Activated CD4-positive, CD25-positive, alpha-beta regulatory T cell treated with anti-CD3 and anti-CD28 coated beads, Interleukin-2, amount 50 U/mL, for 24 hours (primary cell): ENCODE data around the gene SVEP1.

Experiments used
- ATAC-seq, 2 donors: fragments of 150-1000 bp; cut with Tn5 transposase; one replicate each; pipeline ENCODE4 v1.10.0; 2021; ENCODE audit warnings: mild to moderate bottlenecking in 1 of 2, moderate library complexity in 1 of 2

Gene SVEP1

DNA sequence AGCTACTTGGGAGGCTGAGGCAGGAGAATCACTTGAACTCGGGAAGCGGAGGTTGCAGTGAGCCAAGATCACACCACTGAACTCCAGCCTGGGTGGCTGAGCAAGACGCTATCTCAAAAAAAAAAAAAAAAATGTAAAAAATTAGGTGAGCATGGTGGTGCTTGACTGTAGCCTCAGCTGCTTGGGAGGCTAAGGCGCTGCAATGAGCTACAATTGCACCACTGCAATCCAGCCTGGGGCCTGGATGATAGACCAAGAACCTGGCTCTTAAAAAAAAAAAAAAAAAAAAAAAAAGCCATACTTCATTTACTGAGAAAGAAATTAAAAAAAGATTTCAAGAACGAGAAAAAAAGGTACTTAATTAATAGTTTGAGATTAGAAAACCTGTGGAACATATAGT lies 62.1 kb downstream of the SVEP1 start:
- no peak for ATAC-seq

DNA sequence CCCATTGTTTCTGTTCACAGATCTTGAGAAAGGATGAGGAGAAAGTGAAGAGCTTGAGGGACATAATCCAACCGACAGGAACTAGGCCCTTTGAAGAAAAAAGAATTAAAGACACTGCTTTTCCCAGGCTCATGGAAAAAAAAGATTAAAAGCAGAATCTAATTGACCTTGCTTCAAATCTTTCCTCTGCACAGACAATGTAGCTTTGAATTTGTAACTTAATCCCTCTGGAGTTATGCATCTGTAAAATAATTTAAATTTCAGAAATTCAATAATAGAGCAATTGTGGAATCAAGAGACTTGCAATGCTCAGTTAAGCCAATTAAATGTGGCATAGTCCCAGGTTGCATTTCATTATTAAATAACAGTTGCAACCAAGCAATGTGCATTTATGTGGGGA lies 64.6 kb downstream of the SVEP1 start:
- no peak for ATAC-seq

DNA sequence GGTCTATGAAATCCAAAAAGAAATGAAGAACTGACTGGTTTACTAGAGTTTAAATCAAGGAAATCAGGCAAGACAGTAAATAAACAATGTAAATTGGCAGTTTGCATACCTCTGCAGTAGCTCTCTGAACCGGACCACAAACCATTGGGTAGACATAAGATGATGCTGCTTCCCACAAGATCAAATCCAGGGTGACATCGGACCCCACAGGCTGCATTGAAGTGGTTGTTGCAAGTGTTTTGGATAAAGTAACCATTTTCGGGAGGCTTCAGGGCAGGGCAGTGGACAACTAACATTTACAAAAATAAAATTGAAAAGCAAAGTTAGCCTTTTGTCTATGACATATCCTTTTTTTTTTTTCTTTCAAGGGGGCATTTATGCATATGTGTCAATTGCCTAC lies 66.7 kb downstream of the SVEP1 start:
- ATAC-seq: no peak

DNA sequence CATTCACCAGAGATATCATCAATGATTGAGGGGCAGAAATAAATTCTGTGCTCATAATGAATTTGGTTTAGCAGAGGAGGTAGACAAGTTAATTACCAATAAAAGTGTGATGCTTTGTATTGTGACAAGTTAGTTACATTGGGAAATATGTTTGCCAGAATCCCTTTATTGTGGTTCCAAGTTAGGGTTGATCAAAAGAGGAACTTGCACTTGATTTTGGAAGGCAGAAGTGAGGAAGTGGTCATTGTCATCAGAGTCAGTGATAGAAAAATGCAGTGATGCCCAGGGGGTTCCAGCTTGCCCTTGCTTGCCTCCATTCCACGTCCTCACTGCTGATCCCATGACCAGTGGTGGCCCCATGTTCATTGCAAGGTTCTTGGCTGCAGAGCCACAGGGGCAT lies 69.7 kb downstream of the SVEP1 start:
- ATAC-seq: no peak

DNA sequence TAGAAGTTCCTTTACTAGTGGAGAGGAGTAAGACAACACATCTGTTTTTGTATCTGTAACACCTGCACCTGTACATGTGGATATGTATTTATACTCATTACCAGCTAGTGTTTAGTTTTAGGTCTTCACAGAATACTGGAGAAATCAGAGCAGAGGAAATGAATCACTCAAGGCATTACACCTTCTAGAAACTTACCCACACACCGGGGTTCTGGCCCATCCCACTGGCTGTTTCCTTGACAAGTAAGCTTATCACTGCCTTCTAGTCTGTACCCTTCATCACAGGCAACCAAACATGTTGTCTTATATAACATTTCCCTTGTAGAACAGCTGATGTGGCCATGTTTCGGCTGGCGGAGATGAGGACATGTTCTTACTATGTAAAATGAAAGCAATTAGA lies 76.7 kb downstream of the SVEP1 start:
- ATAC-seq: no peak

DNA sequence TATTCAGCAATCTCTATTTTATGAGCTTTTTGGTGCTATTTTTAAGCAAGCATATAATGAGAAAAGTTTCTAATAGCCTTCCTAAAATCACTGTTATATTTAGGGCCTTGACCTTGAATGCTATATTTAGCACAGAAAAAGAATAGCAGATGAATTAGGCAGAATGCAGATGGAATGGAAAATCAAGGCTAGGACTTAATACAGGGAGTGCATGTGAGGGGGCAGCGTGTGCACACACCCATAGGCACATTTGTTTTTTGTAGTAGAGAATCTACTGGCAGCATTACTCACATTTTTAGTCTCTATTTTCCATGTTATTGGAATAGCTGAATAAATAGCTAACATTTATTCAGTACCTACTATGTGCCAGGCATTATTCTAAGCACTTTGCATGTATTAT lies 79.9 kb downstream of the SVEP1 start:
- ATAC-seq: no peak

DNA sequence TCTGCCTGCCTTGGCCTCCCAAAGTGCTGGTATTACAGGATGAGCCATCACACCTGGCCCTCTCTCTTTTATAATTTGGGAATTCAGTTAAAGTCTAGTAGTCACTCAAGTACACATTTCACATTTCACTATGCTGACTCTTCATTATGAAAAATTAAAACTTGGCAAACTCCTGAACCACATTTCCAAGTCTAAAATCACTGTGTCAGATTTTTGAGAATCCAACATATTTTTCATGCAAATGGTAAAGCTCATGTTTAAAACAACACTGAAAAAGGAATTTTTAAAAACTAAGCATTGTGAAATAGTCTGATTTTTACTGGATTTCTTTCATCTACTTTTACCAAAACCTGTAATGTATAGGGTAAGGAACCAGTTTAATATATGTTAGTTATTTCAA lies 92.3 kb downstream of the SVEP1 start:
- ATAC-seq: no peak

DNA sequence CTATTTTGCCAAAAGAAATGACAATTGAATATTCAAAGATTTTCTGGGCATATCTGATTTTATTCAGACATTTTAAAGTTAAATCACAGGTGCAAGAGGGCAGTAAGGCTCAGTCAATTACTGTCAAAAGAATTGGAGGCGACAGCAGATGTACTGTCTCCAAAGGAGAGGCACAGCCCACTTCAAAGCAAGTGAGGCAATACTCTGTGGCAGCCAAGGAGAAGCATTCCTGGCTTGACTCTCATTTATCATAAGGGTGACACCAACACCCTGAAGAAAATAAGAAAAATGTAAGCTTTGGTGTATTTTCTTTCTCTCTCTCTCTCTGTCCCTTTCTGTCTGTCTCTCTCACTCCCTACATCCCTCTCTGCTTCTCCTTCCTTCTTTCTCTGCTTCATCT lies 93.3 kb downstream of the SVEP1 start:
- no peak for ATAC-seq

DNA sequence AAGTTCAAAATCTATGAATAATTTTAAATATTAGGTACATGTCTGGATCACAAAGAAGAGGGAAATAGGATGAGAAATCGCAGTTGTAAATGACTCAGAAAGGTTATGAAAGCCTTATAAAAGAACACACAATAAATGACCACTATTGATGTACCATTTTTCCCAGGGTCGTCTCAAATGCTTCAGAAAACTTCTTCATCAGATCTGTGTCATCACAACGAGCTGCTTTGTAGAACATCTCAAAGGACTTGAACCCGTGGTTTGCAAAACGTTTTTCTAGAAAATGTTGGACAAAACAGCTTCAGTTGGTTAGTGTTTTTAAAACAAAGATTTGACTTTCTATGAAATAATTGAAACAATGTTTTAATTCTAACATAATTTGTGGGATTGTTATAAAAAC lies 100.1 kb downstream of the SVEP1 start:
- ATAC-seq: no peak

DNA sequence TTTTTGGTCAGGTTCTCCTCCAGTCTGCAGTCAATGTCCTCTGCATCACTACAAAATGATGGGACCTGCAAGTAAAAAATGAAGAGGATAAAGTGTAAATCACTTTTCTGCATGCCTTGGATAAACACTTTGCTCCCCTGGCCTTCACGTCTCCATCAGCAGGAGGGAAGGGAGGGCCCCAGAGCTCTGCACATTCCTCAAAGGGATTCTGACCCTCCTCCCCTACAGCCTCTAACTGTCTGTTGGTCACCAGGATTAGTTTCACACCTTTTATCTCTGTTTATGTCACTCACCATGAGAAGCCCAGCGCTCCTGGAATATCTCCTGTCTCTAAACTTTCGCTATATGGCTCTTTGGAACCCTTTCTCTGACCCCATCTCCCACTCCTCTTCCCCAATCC lies 103.3 kb downstream of the SVEP1 start:
- no peak for ATAC-seq

DNA sequence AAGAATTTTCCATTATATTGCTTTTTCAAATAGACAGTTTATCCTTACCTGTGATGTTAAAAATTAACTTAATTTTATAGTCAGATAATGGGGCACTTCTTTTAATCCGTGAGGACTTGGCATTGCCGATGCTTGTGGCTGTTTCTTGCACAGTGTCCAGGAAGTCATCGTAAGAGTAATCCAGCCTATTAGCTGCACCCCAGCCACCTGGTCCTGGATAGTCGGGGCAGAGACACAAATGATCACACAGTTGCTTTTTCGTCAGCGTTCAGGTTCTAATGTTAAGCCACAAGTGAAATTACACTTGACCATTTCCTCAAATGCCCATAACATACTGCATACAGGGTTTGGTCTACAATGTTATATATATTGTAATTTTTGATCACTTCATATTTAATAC lies 107.4 kb downstream of the SVEP1 start:
- no peak for ATAC-seq

DNA sequence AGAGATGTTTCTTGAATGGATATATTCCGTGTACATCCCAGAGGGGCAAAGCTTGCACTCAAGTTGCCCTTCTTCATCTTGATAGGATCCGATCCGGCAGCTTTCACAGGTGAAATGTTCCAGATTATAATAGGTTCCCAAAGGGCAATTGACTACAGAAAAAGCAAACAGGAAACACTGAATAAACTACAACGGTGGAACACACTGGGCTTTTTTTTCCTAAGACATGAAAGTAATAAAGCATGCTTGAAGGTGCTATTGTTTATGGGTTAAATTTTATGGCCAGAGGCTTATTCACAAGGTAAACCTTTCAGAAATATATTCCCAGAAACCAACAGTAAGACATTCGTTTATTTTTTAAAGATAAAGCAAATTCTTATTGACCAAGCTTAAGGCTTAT lies 110.6 kb downstream of the SVEP1 start:
- ATAC-seq: no peak

DNA sequence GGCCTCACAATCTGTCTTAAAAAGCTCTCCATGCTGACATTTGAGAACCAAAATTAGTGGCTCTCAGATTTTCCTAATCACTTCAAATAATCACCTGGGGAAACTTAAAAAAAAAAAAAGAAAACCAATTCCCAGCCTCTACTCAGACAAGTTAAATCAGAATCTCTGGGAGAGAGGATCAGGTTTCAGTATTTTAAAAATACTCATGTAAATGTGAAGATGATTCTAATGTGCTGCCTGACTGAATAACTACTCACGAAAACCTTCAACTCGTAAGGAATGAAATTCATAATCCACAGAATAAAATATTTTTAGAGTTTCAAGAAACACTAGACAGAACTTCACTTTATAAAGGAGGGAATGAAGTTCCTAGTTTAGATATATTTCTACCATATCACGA lies 114.4 kb downstream of the SVEP1 start:
- ATAC-seq: no peak

DNA sequence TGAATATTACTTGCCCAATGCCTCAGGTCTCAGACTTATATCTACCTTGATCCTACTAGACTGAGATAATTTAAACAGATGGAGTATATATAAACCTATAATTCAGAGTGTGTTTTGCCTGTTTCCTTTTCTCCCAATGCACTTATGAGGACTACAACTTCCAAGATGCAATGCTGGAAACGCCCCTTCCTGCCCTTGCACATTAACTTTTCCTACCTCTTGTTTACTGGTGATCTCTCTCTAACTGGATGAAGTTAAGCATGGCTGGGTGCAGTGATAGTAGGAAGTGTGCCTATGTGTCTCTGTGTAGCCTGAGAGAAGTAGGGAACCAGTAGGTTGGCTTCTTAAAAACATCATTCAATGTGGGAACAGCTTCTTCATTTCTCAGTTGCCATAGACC lies 115.2 kb downstream of the SVEP1 start:
- ATAC-seq: no peak

DNA sequence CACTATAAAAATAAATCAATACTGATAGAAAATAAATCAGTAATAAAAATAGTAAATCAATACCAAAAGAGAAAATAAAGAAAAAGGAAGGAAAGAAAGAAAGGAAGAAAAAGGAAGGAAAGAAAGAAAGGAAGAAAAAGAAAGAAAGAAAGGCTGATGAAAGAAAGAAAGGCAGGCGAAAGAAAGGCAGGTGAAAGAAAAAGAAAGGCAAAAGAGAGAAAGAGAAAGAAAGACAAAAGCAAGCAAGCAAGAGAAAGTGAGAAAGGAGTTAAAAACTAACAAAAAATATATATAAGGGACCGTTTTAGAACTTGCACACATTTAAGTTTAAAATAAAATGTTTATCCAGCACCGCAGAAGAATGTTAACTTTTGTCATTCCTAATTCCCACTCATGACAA lies 116.0 kb downstream of the SVEP1 start:
- no peak for ATAC-seq

DNA sequence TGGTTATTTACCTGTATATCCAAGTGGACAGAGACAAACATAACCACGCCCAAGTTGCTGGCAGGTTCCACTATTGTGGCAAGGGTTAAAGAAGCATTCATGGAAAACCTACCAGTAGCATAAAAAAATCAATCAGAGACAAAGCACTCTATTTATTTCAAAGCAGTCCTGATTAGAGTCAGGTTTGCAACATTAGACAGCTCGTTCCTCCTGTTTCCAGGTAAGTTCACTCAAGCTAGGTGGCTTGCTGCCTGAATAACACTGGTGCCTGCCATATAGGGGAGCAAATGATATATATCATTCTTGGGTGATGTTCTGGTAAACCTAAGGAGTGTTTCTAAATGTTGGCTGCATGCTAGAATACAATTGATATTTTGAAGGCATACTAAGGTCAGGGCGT lies 122.3 kb downstream of the SVEP1 start:
- ATAC-seq: no peak

DNA sequence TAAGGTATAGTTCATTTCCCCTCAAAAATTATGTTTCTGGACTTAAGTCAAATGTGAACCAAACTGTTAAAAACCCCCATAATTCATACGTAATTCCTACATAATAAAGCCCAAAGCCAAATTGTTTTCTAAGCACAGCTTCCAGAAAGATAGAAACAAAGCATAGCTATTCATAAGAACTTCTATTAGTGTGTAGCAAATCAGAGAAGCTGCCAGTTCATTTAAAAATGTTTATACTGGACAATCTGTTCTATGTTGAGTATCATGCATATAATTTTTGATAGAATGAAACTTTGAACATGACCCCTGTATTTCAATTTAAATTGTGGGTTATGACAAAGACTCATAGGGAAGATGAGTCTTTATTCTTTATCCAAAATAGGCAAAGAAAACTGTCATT lies 122.9 kb downstream of the SVEP1 start:
- no peak for ATAC-seq

DNA sequence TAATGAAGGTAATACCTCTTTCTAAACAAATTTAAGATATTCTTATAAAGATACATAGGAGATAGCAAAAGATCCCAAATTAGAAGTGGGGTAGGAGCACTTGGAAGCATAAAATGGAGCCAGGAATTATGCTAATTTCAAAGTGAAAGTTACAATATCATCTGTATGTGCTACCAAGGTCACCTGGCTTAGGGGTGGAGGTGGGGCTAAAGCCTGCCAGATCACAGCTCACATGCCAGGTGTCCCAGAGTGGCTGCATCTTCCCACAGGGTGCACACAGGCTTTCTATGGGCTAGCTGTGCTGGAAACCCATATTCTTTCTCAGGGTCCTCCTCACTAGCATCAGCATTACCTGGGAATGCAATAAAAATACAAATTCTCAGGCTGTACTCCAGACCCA lies 123.7 kb downstream of the SVEP1 start:
- ATAC-seq: no peak

DNA sequence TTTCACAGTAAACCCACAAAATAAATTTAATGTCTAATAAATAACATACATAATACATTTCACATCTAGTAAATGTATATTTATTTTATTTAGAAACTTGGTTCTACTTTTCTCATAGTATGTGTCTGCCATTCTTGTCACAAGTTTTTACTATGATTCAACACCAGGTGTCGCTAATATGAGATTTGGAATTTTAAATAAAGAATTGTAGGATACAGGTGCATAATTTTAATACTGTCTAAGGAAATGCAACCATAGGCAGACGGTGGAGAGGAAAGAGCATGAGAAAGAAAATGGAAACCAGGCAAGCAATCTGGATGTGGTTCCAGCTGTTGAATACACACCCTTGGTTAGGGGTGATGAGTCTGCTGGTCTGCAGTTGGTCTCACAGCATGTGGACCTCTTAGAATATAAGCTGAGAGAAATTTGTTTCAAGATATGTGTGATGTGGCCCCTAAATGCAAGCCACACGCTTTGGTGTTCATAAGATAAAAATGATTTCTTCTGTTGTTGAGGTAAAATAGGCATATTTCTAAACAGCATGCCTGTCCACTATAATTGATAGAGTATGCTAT lies 127.2 kb downstream of the SVEP1 start:
- no peak for ATAC-seq

DNA sequence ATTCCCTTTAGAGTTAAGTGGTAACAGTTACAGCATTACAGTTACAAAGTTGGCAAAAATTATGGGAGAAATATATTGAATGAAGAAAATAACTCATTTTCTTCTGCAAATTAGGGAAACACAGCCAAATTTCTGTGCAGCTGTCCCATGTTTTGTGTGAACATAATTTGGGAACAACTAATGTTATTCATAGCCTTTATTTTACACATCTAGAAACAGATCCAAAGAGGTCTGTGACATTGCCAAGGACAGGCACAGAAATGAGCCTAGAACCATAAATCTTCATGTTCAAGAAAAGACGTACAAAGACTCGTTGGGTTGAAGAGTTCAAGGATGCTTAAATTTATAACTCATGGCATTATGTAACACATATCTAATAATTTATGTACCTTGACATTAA lies 127.8 kb downstream of the SVEP1 start:
- ATAC-seq: no peak

DNA sequence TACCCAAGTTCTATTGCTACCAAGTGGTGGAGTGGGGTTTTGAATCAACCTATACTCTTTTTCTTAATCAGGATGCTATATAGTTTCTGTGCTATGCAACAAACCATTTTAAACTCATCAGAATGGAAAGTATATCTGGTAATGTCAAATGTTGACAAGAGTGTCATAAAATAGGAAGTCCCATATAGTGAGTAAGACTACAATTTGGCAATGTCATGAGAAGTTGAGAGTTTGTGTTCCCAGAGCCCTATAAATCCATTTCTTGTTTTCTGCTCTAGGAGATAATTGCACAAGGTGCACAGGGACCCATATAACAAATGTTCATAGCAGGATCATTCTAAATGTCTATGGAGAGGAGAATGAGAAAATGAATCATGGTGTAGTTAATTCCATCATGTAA lies 132.1 kb downstream of the SVEP1 start:
- ATAC-seq: no peak

DNA sequence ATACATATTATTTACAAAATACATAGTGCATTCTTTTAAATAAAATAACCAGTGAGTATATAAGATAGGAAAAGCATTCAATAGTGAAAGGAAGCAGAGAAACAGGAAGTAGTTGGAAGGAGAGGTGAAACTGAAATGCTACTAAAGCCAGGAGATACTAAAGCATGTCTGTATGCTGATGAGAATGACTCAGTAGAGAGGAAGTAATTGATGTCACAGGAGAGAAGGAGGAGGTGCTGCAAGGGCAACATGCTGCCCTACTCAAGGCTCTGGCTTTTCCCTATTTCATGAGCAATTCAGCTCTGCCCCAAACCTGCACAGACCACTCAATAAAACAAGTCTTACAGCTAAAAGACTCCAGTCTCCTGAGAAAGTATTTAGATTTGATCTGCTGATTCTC lies 133.4 kb downstream of the SVEP1 start:
- no peak for ATAC-seq

DNA sequence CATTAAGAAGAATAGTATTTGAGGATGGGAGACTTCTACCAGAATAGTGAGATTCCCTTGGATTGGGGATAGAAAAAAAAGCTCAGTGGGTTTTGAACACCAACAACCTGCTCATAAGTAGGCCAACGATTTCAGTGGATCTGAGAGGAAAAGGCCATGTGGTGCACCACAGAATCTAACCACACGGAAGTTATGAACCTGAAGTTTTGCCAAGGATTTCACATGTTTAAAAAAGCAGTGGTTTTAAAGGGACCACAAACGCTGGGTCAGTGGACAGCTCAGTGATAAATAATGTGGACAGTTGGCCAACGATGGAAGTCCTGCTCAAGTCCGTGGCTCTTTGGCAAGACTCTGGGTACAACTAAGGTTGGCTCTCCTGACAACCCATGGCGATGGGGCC lies 134.6 kb downstream of the SVEP1 start:
- no peak for ATAC-seq

DNA sequence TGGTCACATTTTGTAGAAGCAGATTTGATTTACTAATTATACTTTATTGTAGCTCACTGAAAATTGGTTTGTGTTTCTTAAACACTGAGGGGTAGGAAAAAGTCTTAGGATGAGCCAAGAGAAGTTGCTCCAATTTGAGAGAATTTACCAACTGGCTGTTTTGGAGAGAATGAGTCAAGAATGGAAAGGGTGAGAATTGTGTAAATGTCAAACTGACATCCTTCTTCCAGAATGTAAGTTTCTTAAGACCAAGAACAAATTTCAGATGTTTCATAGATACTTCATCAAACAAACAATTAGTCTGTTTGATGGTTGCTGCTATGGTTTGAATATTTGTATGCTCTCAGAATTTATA lies 135.7 kb downstream of the SVEP1 start:
- ATAC-seq: no peak

DNA sequence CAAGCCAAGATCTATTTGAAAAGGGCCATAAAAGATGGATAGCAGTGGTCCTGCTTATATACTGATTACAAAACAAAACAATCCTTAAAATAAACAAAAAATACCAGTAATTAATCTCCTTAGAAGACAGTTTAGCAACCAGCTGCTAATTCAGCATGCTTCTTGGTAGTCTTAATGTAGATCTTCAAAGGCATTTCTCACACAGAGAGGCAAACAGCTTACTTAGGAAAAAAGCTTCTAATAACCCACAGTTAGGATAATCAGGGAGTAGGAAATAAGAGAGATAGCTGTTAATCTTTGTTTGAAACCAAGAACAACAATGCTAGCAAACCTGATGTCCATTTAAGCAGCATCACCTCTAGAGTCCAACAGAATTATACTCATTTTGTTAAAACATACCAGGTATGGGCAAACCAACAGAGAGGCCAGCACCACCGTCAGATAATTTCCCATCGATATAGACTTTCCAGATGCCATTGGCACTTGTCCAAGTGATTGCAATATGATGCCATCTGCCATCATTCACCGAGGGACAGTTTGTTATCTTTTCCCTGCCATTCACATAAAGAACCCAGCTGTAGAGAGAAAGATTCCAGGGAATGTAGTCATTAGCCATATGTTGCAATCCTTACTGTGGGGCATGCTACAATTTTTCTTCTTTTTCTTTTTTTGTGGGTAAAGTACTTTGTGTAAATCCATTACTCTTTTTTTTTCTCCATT lies 136.2 kb downstream of the SVEP1 start:
- ATAC-seq: no peak
